GM23338 (cell line): Measurements from ENCODE around the gene WDCP. TPM values are rescaled to one million over a fixed set of nuclear protein-coding genes. Genes with fewer than 3 reads are reported as not detected.
A peak's percentile ranks its signal among the peaks of the same experiment; 100 is the strongest.

Experiments
- ATAC-seq: fragments of 200-7000 bp; cut with Tn5 transposase; 3 replicates; pipeline ENCODE4 v1.9.1; 2020
- DNase-seq: peaks from one replicate; pipeline ENCODE4 v3.0.0-alpha.2; 2015; ENCODE audit warnings: low spot score
- H2AFZ ChIP-seq: fragments of 200-600 bp; sonication (generic); 2 replicates; pipeline ENCODE4 v1.8.0; 2016; ENCODE audit warnings: antibody characterized with exemption, mild to moderate bottlenecking, moderate library complexity
- H3F3A ChIP-seq: fragments of 200-600 bp; sonication (generic); replicated peaks from 2 replicates; pipeline ENCODE4 v1.8.0; 2017; ENCODE audit warnings: antibody characterized with exemption, mixed run types, low read depth
- H3K27ac ChIP-seq: fragments of 200-600 bp; sonication (generic); 2 replicates; pipeline ENCODE4 v1.6.1; 2016; ENCODE audit warnings: low read depth
- H3K27me3 ChIP-seq: fragments of 200-600 bp; sonication (generic); 2 replicates; pipeline ENCODE4 v1.8.0; 2016; ENCODE audit warnings: mild to moderate bottlenecking, mixed run types, moderate library complexity; ENCODE audit not compliant: insufficient read depth
- H3K36me3 ChIP-seq: fragments of 200-600 bp; sonication (generic); 2 replicates; pipeline ENCODE4 v1.8.0; 2016; ENCODE audit warnings: mild to moderate bottlenecking; ENCODE audit not compliant: insufficient read depth
- H3K4me1 ChIP-seq: fragments of 200-600 bp; sonication (generic); 2 replicates; pipeline ENCODE4 v1.8.0; 2016; ENCODE audit warnings: mild to moderate bottlenecking, moderate library complexity; ENCODE audit not compliant: insufficient read depth
- H3K4me2 ChIP-seq: fragments of 200-600 bp; sonication (generic); 2 replicates; pipeline ENCODE4 v1.7.1; 2017; ENCODE audit warnings: mixed run types
- H3K4me3 ChIP-seq: fragments of 200-600 bp; sonication (generic); 2 replicates; pipeline ENCODE4 v1.6.1; 2016; ENCODE audit warnings: mixed run types
- H3K79me2 ChIP-seq: fragments of 200-600 bp; sonication (generic); replicated peaks from 2 replicates; pipeline ENCODE4 v1.8.0; 2017; ENCODE audit warnings: mild to moderate bottlenecking; ENCODE audit not compliant: insufficient read depth
- H3K9me2 ChIP-seq: fragments of 200-600 bp; sonication (generic); 2 replicates; pipeline ENCODE4 v1.8.0; 2017; ENCODE audit not compliant: insufficient read depth
- H4K20me1 ChIP-seq: fragments of 200-600 bp; sonication (generic); replicated peaks from 2 replicates; pipeline ENCODE4 v1.8.0; 2017; ENCODE audit warnings: mild to moderate bottlenecking; ENCODE audit not compliant: insufficient read depth
- H3K27ac Mint-ChIP-seq: 2 replicates; pipeline ENCODE4 v1.8.0; 2020; ENCODE audit warnings: inconsistent platforms, mild to moderate bottlenecking, moderate library complexity, mixed read lengths
- H3K27me3 Mint-ChIP-seq: 3 replicates; pipeline ENCODE4 v1.8.0; 2022; ENCODE audit warnings: low read depth, mild to moderate bottlenecking, moderate library complexity, mixed read lengths, inconsistent platforms; ENCODE audit not compliant: insufficient read depth, poor library complexity
- H3K36me3 Mint-ChIP-seq: 3 replicates; pipeline ENCODE4 v1.8.0; 2021; ENCODE audit warnings: low read depth, mild to moderate bottlenecking, inconsistent platforms, moderate library complexity, mixed read lengths
- H3K4me1 Mint-ChIP-seq: 3 replicates; pipeline ENCODE4 v1.8.0; 2020; ENCODE audit warnings: mild to moderate bottlenecking, inconsistent platforms, mixed read lengths
- H3K4me3 Mint-ChIP-seq: 3 replicates; pipeline ENCODE4 v1.8.0; 2021; ENCODE audit warnings: moderate library complexity, mild to moderate bottlenecking, inconsistent platforms, mixed read lengths
- H3K9me3 Mint-ChIP-seq: 3 replicates; pipeline ENCODE4 v1.8.0; 2020; ENCODE audit warnings: moderate library complexity, mild to moderate bottlenecking, inconsistent platforms, mixed read lengths
- EZH2 ChIP-seq: fragments of 200-600 bp; sonication (generic); IDR thresholded peaks from one replicate; pipeline ENCODE4 v1.8.0; 2017; ENCODE audit warnings: antibody characterized with exemption, mild to moderate bottlenecking, low read depth; ENCODE audit not compliant: unreplicated experiment
- JUNB ChIP-seq: IDR thresholded peaks from one replicate; pipeline ENCODE4 v1.6.1; 2016; ENCODE audit warnings: antibody characterized with exemption; ENCODE audit not compliant: unreplicated experiment
- POLR2AphosphoS5 ChIP-seq: IDR thresholded peaks from 2 replicates; pipeline ENCODE4 v1.6.1; 2016; ENCODE audit warnings: antibody characterized with exemption, low read depth
- STAT1 ChIP-seq: IDR thresholded peaks from one replicate; pipeline ENCODE4 v1.6.1; 2016; ENCODE audit warnings: antibody characterized with exemption; ENCODE audit not compliant: unreplicated experiment
- ZNF114 ChIP-seq: fragments of 250-450 bp; sonication (Bioruptor Pico); IDR thresholded peaks from 2 replicates; pipeline ENCODE4 v1.5.0; 2020; ENCODE audit warnings: mild to moderate bottlenecking, moderate library complexity
- polyA plus RNA-seq: library from polyadenylated mRNA; unstranded; fragments of >200 nt; fragmentation: Nextera tagmentation; extraction: Ambion mirVana; gene quantifications from 2 replicates; pipeline ENCODE4 v1.2.1, GENCODE V29; 2016
- total RNA-seq: library from RNA; depleted of rRNA; stranded (reverse); fragments of >200 nt; shearing (Covaris generic); gene quantifications from 2 replicates; pipeline ENCODE4 v1.2.3, GENCODE V29; 2014
- TF ChIP-seq, protein P1 (sequence below): IDR thresholded peaks from 2 replicates; pipeline ENCODE4 v1.6.1; 2016; ENCODE audit warnings: antibody characterized with exemption
- TF ChIP-seq, protein P2 (sequence below), 2 experiments: fragments of 200-600 bp in 1 of 2; sonication (generic) in 1 of 2; conservative IDR thresholded peaks; 2 replicates each; pipeline versions ENCODE4 v1.5.1 to v1.6.1; 2016 to 2017; ENCODE audit warnings: antibody characterized with exemption in 2 of 2, low read depth in 2 of 2, mild to moderate bottlenecking in 2 of 2, moderate library complexity in 1 of 2
- TF ChIP-seq, protein P3 (sequence below): IDR thresholded peaks from one replicate; pipeline ENCODE4 v1.6.1; 2018; ENCODE audit warnings: antibody characterized with exemption; ENCODE audit not compliant: unreplicated experiment

WDCP gene
- total and polyA plus RNA-seq, 2 experiments from 2014 or later, result 10.5 to 28.6 TPM

DNA sequence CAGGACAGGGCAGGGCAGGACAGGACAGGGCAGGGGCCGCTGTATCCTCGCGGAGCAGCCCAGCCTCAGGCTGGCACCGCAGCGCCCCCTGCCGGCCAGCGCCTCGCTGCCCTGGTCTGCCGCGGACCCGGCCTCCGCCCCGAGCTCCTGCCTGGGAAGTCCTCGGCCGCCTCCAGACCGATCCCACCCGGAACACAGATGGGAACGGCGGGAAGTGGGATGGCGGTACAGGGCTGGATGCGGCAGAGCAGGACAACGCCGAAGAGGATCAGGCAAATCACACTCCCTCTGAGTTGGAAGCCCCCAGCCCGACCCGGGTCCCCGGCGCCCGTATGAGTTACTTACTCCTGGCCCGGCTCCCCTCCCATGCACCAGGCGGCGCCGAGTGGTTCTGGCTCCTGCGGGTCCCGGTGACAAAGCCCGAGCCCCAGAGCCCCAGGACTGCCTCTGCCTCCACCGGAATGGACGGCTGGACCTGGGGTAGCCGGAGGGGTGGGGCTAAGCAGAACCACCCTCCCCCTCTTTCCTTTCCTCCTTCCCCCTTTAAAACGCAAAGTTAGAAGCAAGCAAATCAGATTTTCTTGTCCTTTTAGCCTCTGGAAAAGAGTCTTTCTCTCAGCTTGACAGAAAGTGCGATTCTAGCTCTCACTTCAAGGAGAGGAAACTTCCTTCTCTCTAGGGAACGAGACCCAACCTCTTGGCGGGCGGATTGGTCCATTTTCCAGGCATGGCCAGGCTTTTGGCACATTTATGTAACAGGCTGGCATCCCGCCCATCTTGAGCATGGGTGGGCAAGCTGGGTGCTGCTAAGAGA, 37.4 kb upstream of the WDCP start, which contains the start of gene TP53I3 (continued):
- TF ChIP-seq, protein P1, sequence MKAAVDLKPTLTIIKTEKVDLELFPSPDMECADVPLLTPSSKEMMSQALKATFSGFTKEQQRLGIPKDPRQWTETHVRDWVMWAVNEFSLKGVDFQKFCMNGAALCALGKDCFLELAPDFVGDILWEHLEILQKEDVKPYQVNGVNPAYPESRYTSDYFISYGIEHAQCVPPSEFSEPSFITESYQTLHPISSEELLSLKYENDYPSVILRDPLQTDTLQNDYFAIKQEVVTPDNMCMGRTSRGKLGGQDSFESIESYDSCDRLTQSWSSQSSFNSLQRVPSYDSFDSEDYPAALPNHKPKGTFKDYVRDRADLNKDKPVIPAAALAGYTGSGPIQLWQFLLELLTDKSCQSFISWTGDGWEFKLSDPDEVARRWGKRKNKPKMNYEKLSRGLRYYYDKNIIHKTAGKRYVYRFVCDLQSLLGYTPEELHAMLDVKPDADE, result 0 out of 2 replicates have a peak, but pooled peaks have one; percentile 33
- TF ChIP-seq JUNB, result no peak
- TF ChIP-seq POLR2AphosphoS5, result peak; percentile 75
- TF ChIP-seq STAT1, result no peak
- no peak for TF ChIP-seq ZNF114 (CRISPR knock-in tag)
- no peak for TF ChIP-seq EZH2

DNA sequence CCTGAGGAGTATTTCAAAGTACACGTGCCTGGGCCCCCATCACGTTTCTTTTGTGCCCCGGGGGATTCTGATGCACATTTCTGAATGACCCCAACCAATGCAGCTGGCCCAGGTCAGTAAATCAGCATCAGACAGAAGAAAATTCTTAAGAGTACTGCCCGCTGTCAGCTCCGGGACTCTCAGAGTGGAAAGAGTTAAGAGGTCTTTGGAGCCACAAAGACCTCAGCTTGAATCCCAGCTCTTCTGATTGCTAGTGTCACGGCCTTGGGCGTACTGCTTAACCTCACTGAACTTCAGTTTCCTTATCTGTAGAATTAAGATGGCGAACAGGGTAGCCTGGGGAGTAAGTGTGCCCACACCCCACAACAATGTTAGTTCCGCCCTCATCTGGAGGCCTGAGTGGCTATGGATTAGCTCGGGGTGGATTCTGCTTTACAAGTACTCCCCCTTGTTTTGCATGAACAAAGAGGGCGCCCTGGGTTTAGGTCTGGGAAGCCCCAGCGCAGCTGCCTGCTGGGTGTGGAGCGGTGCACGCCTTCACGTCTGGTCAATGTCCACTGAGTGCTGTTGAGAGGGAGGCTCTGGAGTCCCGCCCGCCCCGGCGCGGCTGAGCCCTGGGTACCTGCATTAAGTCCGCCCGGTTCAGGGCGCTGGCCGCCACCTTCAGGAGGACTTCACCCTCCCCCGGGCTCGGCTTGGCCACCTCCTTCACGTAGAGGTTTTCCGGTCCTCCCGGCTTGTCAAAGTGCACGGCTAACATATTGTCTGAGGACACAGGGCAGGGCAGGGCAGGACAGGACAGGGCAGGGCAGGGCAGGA, 36.6 kb upstream of the WDCP start:
- H3K27ac Mint-ChIP-seq, result peak overlapping the region; percentile 97
- DNase-seq (peak; percentile 93), ATAC-seq (peak; percentile 79)
- no peak for TF ChIP-seq EZH2
- TF ChIP-seq STAT1, result no peak
- TF ChIP-seq, protein P2, sequence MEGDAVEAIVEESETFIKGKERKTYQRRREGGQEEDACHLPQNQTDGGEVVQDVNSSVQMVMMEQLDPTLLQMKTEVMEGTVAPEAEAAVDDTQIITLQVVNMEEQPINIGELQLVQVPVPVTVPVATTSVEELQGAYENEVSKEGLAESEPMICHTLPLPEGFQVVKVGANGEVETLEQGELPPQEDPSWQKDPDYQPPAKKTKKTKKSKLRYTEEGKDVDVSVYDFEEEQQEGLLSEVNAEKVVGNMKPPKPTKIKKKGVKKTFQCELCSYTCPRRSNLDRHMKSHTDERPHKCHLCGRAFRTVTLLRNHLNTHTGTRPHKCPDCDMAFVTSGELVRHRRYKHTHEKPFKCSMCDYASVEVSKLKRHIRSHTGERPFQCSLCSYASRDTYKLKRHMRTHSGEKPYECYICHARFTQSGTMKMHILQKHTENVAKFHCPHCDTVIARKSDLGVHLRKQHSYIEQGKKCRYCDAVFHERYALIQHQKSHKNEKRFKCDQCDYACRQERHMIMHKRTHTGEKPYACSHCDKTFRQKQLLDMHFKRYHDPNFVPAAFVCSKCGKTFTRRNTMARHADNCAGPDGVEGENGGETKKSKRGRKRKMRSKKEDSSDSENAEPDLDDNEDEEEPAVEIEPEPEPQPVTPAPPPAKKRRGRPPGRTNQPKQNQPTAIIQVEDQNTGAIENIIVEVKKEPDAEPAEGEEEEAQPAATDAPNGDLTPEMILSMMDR (conservative IDR thresholded peaks at IDR 0.05; ENCODE audit: low read depth in 2 of 2), result peak in 1 of 2 experiments; percentile 15; a peak in 1 of 4 replicates
- peak; percentile 61 for TF ChIP-seq POLR2AphosphoS5
- TF ChIP-seq, protein P3, sequence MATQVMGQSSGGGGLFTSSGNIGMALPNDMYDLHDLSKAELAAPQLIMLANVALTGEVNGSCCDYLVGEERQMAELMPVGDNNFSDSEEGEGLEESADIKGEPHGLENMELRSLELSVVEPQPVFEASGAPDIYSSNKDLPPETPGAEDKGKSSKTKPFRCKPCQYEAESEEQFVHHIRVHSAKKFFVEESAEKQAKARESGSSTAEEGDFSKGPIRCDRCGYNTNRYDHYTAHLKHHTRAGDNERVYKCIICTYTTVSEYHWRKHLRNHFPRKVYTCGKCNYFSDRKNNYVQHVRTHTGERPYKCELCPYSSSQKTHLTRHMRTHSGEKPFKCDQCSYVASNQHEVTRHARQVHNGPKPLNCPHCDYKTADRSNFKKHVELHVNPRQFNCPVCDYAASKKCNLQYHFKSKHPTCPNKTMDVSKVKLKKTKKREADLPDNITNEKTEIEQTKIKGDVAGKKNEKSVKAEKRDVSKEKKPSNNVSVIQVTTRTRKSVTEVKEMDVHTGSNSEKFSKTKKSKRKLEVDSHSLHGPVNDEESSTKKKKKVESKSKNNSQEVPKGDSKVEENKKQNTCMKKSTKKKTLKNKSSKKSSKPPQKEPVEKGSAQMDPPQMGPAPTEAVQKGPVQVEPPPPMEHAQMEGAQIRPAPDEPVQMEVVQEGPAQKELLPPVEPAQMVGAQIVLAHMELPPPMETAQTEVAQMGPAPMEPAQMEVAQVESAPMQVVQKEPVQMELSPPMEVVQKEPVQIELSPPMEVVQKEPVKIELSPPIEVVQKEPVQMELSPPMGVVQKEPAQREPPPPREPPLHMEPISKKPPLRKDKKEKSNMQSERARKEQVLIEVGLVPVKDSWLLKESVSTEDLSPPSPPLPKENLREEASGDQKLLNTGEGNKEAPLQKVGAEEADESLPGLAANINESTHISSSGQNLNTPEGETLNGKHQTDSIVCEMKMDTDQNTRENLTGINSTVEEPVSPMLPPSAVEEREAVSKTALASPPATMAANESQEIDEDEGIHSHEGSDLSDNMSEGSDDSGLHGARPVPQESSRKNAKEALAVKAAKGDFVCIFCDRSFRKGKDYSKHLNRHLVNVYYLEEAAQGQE, result no peak
- Histone ChIP-seq H3K27me3 (no peaks in the 10 kb centered on the region), H3K79me2 (peaks cover 4% of the 10 kb centered on the region), H3F3A (peaks cover 15% of the 10 kb centered on the region; the same call in 1 of the 2 replicates), H3K27ac (peak overlapping the region; percentile 96), H4K20me1 (no peaks in the 10 kb centered on the region), H3K4me3 (peak overlapping the region; percentile 57), H3K4me1 (peaks cover 11% of the 10 kb centered on the region), H3K4me2 (peak overlapping the region; percentile 74), H3K9me2 (no peaks in the 10 kb centered on the region), H2AFZ (peak overlapping the region; percentile 20; the same call in 1 of the 2 replicates), H3K36me3 (peaks cover 12% of the 10 kb centered on the region)
- peak overlapping the region; percentile 86 for H3K4me3 Mint-ChIP-seq
- H3K27me3 Mint-ChIP-seq, result peaks cover 10% of the 10 kb centered on the region
- H3K36me3 Mint-ChIP-seq, result peaks cover 49% of the 10 kb centered on the region
- no peaks in the 10 kb centered on the region for H3K9me3 Mint-ChIP-seq
- H3K4me1 Mint-ChIP-seq, result peaks cover 19% of the 10 kb centered on the region
